K562 (cell line): ENCODE measurements around the gene HDAC7. TPM values are rescaled to one million over a fixed set of nuclear protein-coding genes. Genes with fewer than 3 reads are reported as not detected.
A peak's percentile ranks its signal among the peaks of the same experiment; 100 is the strongest.

Experiments
- BRD4 ChIP-seq: fragments of 200-600 bp; sonication (generic); IDR thresholded peaks from 2 replicates; pipeline ENCODE4 v1.6.1; 2017; ENCODE audit warnings: inconsistent platforms
- CXXC5 ChIP-seq: fragments of 250-450 bp; sonication (Bioruptor Pico); IDR thresholded peaks from 2 replicates; pipeline ENCODE4 v1.8.0; 2022; ENCODE audit warnings: inconsistent platforms, mild to moderate bottlenecking, moderate library complexity
- DACH1 ChIP-seq: fragments of 450-650 bp; IDR thresholded peaks from 2 replicates; pipeline ENCODE4 v1.6.1; 2018; ENCODE audit not compliant: partially characterized antibody
- EP300 ChIP-seq: IDR thresholded peaks from 2 replicates; pipeline ENCODE4 v1.6.1; 2012; ENCODE audit warnings: low read length, improper control_type of control experiment
- JUND ChIP-seq, 2 experiments: IDR thresholded peaks; 2 replicates in 1 of 2; 3 replicates in 1 of 2; pipeline ENCODE4 v1.6.1; 2011; ENCODE audit warnings: borderline replicate concordance in 2 of 2, low read depth in 2 of 2, low read length in 2 of 2, improper control_type of control experiment in 1 of 2, missing biosample characterization in 1 of 2, missing genetic modification characterization in 1 of 2, missing genetic modification reagents in 1 of 2
- L3MBTL2 ChIP-seq: fragments of 450-650 bp; IDR thresholded peaks from 2 replicates; pipeline ENCODE4 v1.6.1; 2016; ENCODE audit warnings: mild to moderate bottlenecking, moderate library complexity
- MAZ ChIP-seq, 2 experiments: fragments of 450-650 bp in 1 of 2; sonication (generic) in 1 of 2; formaldehyde crosslinking; IDR thresholded peaks in 1 of 2; conservative IDR thresholded peaks in 1 of 2; 2 replicates each; pipeline versions ENCODE4 v1.4.0 to v1.5.0; 2020; ENCODE audit warnings: mild to moderate bottlenecking in 1 of 2, missing genetic modification reagents in 1 of 2
- MECOM ChIP-seq: fragments of 250-450 bp; sonication (Bioruptor Pico); IDR thresholded peaks from 2 replicates; pipeline ENCODE4 v1.8.0; 2022; ENCODE audit warnings: inconsistent platforms
- MEF2D ChIP-seq: conservative IDR thresholded peaks from 2 replicates; pipeline ENCODE4 v1.6.1; 2016; ENCODE audit warnings: low read depth, missing genetic modification characterization, missing compliant biosample characterization
- MTA1 ChIP-seq: fragments of 450-650 bp; IDR thresholded peaks from 2 replicates; pipeline ENCODE4 v1.6.1; 2017; ENCODE audit warnings: borderline replicate concordance
- NFE2 ChIP-seq: IDR thresholded peaks from 2 replicates; pipeline ENCODE4 v1.6.1; 2014; ENCODE audit warnings: antibody characterized with exemption, low read depth
- NFE2L1 ChIP-seq: fragments of 450-650 bp; IDR thresholded peaks from 2 replicates; pipeline ENCODE4 v1.6.1; 2016; ENCODE audit warnings: missing genetic modification characterization, low read depth, mild to moderate bottlenecking, missing compliant biosample characterization, moderate library complexity, borderline replicate concordance
- NR2C2 ChIP-seq, 2 experiments: fragments of 200-800 bp in 1 of 2; sonication (Bioruptor generic) in 1 of 2; sonication (generic) in 1 of 2; formaldehyde crosslinking in 1 of 2; IDR thresholded peaks; 2 replicates each; pipeline versions ENCODE4 v1.6.1 to v1.8.0; 2016 to 2022; ENCODE audit warnings: mild to moderate bottlenecking in 1 of 2, missing compliant biosample characterization in 1 of 2, missing genetic modification characterization in 1 of 2, missing genetic modification reagents in 1 of 2
- NR2F6 ChIP-seq: fragments of 450-650 bp; formaldehyde crosslinking; IDR thresholded peaks from 2 replicates; pipeline ENCODE4 v1.4.0; 2020; ENCODE audit warnings: mild to moderate bottlenecking
- OTX1 ChIP-seq: fragments of 450-650 bp; formaldehyde crosslinking; IDR thresholded peaks from 2 replicates; pipeline ENCODE4 v1.4.0; 2022; ENCODE audit warnings: mild to moderate bottlenecking
- SMAD3 ChIP-seq: fragments of 450-650 bp; formaldehyde crosslinking; conservative IDR thresholded peaks from 2 replicates; pipeline ENCODE4 v1.4.0; 2020; ENCODE audit warnings: mild to moderate bottlenecking
- SMARCC2 ChIP-seq: fragments of 450-650 bp; IDR thresholded peaks from 2 replicates; pipeline ENCODE4 v1.6.1; 2017; ENCODE audit warnings: antibody characterized with exemption, moderate library complexity, mild to moderate bottlenecking, low read depth
- SMARCE1 ChIP-seq: fragments of 450-650 bp; IDR thresholded peaks from 2 replicates; pipeline ENCODE4 v1.7.1; 2016; ENCODE audit warnings: mild to moderate bottlenecking
- TFAP4 ChIP-seq: sonication (generic); formaldehyde crosslinking; IDR thresholded peaks from 2 replicates; pipeline ENCODE4 v1.8.0; 2022; ENCODE audit warnings: missing genetic modification reagents, mild to moderate bottlenecking, moderate library complexity, borderline replicate concordance
- ZEB2 ChIP-seq: fragments of 450-650 bp; IDR thresholded peaks from 2 replicates; pipeline ENCODE4 v1.6.1; 2016
- ZFP30 ChIP-seq: fragments of 250-450 bp; sonication (Bioruptor Pico); IDR thresholded peaks from 2 replicates; pipeline ENCODE4 v1.8.0; 2022; ENCODE audit warnings: moderate library complexity, mild to moderate bottlenecking, inconsistent platforms, borderline replicate concordance
- ZNF445 ChIP-seq: fragments of 250-450 bp; sonication (Bioruptor Pico); IDR thresholded peaks from 2 replicates; pipeline ENCODE4 v1.4.0; 2020; ENCODE audit warnings: low read depth, mild to moderate bottlenecking, moderate library complexity
- ZNF766 ChIP-seq: fragments of 200-800 bp; sonication (Bioruptor generic); conservative IDR thresholded peaks from 2 replicates; pipeline ENCODE4 v1.6.1; 2016; ENCODE audit warnings: missing genetic modification characterization, missing compliant biosample characterization
- polyA plus RNA-seq, 8 experiments: library from polyadenylated mRNA; depleted of rRNA in 4 of 8; stranded (reverse) in 5 of 8; unstranded in 3 of 8; fragments of >200 nt; fragmentation: Nextera tagmentation in 2 of 8; fragmentation: Illumina TruSeq in 1 of 8; extraction: Ambion mirVana in 2 of 8; extraction: Trizol in 1 of 8; gene quantifications; 2 replicates each; pipeline versions ENCODE4 v1.2.1 to v1.2.3, GENCODE V29; 2011 to 2014; ENCODE audit warnings: inconsistent platforms in 1 of 8, missing spikeins in 1 of 8
- total RNA-seq, 7 experiments: library from RNA; depleted of rRNA in 6 of 7; stranded (reverse); fragments of >200 nt in 6 of 7; fragmentation: Illumina TruSeq in 2 of 7; extraction: Trizol in 2 of 7; gene quantifications; 2 replicates each; pipeline versions ENCODE4 v1.2.1 to v1.2.3, GENCODE V29; 2011 to 2021; ENCODE audit warnings: low replicate concordance in 1 of 7
- TF ChIP-seq, protein P1 (sequence below): fragments of 250-450 bp; sonication (Bioruptor Pico); IDR thresholded peaks from 2 replicates; pipeline ENCODE4 v1.9.0; 2021; ENCODE audit warnings: mild to moderate bottlenecking
- TF ChIP-seq, protein P2 (sequence below): sonication (generic); formaldehyde crosslinking; IDR thresholded peaks from 2 replicates; pipeline ENCODE4 v1.8.1; 2023; ENCODE audit warnings: mild to moderate bottlenecking, missing genetic modification reagents

Gene HDAC7
- total and polyA plus RNA-seq, 9 of the 15 experiments (the other 6 are each of a cell fraction or from before 2014, with no cell fraction given), result 2.5 to 129 (median 31.1) TPM

DNA sequence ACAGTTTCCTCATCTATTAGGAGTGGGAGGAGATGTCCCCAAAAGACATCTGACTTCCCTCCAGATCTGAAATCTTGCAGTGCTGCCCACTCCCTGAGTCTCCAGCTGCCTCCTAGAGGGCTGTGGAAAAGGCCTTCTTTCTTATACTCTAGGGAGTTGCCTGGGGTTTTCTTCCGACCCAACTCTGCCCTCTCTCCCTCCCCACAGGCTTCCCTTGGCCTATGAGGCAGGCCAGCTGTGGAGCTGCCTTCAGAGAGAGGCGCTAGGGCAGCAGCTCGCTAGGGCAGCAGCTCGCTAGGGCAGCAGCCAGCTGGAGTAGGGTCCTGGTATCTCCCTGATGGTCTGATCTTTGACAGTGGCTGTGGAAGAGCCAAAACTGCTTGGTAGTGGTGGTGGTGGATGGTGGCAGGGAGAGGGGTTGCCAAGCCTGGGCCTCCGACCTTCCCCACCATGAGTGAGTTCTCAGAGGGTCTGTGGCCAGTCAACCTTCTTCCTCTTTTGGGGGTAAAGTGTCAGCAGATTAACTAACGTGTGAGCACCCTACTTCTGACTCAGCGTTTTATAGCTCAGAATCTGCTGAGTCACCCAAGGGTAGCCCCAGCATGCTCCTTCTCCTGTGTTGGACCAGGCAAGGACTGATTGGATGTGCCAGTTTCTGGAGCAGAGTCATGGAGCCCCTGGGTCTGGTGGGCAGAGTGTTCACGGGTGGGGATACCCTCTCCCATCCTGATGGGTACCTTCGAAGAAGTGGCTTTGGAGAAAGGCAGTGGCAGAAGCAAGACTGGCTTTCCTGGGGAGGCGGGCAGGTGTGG lies 44.4 kb downstream of the HDAC7 start (continued):
- TF ChIP-seq DACH1 (peak; percentile 14), MAZ (CRISPR knock-in tag; conservative IDR thresholded peaks at IDR 0.05 in 1 of 2, IDR thresholded peaks at IDR 0.05 in 1 of 2) (peak; percentile 31 to 71; a peak in 2 of 4 replicates), MEF2D (tag) (peak; percentile 84; the same call in 1 of the 2 replicates), ZFP30 (CRISPR knock-in tag) (0 out of 2 replicates have a peak, but pooled peaks have one; percentile 40), NR2F6 (CRISPR knock-in tag) (no peak), MECOM (CRISPR knock-in tag) (0 out of 2 replicates have a peak, but pooled peaks have one; percentile 41), ZNF445 (CRISPR knock-in tag) (peak; percentile 81; the same call in 1 of the 2 replicates), L3MBTL2 (peak; percentile 59; the same call in 1 of the 2 replicates), ZNF766 (CRISPR knock-in tag) (peak; percentile 22), SMAD3 (CRISPR knock-in tag) (0 out of 2 replicates have a peak, but pooled peaks have one; percentile 14), OTX1 (CRISPR knock-in tag) (0 out of 2 replicates have a peak, but pooled peaks have one; percentile 30), BRD4 (0 out of 2 replicates have a peak, but pooled peaks have one; percentile 36), SMARCC2 (peak; percentile 73), ZEB2 (peak; percentile 42; the same call in 1 of the 2 replicates), NR2C2 (CRISPR knock-in tag; IDR thresholded peaks at IDR 0.05) (no peak), NR2C2 (tag; IDR thresholded peaks at IDR 0.05) (peak; percentile 39), TFAP4 (peak; percentile 90), SMARCE1 (peak; percentile 87), JUND (IDR thresholded peaks at IDR 0.05; ENCODE audit: borderline replicate concordance, low read depth, low read length) (peak; percentile 82), JUND (tag; IDR thresholded peaks at IDR 0.05; ENCODE audit: borderline replicate concordance, low read depth, low read length) (peak; percentile 83; the same call in 2 of the 3 replicates), EP300 (peak; percentile 72), CXXC5 (peak; percentile 56), MTA1 (peak; percentile 58; the same call in 1 of the 2 replicates), NFE2L1 (tag) (peak; percentile 99), NFE2 (peak; percentile 100)
- TF ChIP-seq, protein P1, sequence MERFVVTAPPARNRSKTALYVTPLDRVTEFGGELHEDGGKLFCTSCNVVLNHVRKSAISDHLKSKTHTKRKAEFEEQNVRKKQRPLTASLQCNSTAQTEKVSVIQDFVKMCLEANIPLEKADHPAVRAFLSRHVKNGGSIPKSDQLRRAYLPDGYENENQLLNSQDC, result no peak
- TF ChIP-seq, protein P2, sequence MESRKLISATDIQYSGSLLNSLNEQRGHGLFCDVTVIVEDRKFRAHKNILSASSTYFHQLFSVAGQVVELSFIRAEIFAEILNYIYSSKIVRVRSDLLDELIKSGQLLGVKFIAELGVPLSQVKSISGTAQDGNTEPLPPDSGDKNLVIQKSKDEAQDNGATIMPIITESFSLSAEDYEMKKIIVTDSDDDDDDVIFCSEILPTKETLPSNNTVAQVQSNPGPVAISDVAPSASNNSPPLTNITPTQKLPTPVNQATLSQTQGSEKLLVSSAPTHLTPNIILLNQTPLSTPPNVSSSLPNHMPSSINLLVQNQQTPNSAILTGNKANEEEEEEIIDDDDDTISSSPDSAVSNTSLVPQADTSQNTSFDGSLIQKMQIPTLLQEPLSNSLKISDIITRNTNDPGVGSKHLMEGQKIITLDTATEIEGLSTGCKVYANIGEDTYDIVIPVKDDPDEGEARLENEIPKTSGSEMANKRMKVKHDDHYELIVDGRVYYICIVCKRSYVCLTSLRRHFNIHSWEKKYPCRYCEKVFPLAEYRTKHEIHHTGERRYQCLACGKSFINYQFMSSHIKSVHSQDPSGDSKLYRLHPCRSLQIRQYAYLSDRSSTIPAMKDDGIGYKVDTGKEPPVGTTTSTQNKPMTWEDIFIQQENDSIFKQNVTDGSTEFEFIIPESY (CRISPR knock-in tag), result 0 out of 2 replicates have a peak, but pooled peaks have one; percentile 16
